Gastrocnemius medialis (tissue), 4 donors: ENCODE results near the gene TDRKH. TPM values are rescaled to one million over a fixed set of nuclear protein-coding genes. Genes with fewer than 3 reads are reported as not detected.

Experiments
- ATAC-seq, 2 donors: fragments of 150-250 bp; one replicate each; pipeline ENCODE4 v1.9.1; 2016
- DNase-seq, 2 donors: peaks; one replicate each; pipeline ENCODE4 v3.0.0-alpha.2; 2019
- H3K27ac ChIP-seq, 4 donors: fragments of 200-600 bp; sonication (generic); 1 replicate in 1 of 4; 2 replicates in 3 of 4; pipeline ENCODE4 v1.5.1; 2016 to 2018; ENCODE audit warnings: mild to moderate bottlenecking in 2 of 4, moderate library complexity in 1 of 4
- H3K27me3 ChIP-seq, 3 donors: fragments of 200-600 bp; sonication (generic) in 2 of 3; 1 replicate in 1 of 3; 2 replicates in 2 of 3; pipeline versions ENCODE4 v1.5.1 to v1.6.0; 2016 to 2019; ENCODE audit warnings: mild to moderate bottlenecking in 1 of 3, moderate library complexity in 1 of 3
- H3K36me3 ChIP-seq, 2 donors: fragments of 200-600 bp; sonication (generic) in 1 of 2; one replicate each; pipeline ENCODE4 v1.5.1; 2017 to 2018
- H3K4me1 ChIP-seq, 2 donors: fragments of 200-600 bp; sonication (generic) in 1 of 2; one replicate each; pipeline ENCODE4 v1.5.1; 2016 to 2017; ENCODE audit warnings: mild to moderate bottlenecking in 2 of 2
- H3K4me3 ChIP-seq, 4 donors: fragments of 200-600 bp; sonication (generic) in 3 of 4; 1 replicate in 1 of 4; 2 replicates in 3 of 4; pipeline ENCODE4 v1.5.1; 2016 to 2019; ENCODE audit warnings: mild to moderate bottlenecking in 2 of 4
- H3K9me3 ChIP-seq, 3 donors: fragments of 200-600 bp; sonication (generic) in 2 of 3; 1 replicate in 1 of 3; 2 replicates in 2 of 3; pipeline ENCODE4 v1.5.1; 2016 to 2019
- CTCF ChIP-seq, 5 experiments: fragments of 450-650 bp in 3 of 5; fragments of 200-600 bp in 2 of 5; sonication (generic) in 2 of 5; IDR thresholded peaks in 4 of 5; conservative IDR thresholded peaks in 1 of 5; 1 replicate in 4 of 5; 2 replicates in 1 of 5; pipeline ENCODE4 v1.5.1; 2016 to 2019; ENCODE audit warnings: antibody characterized with exemption in 5 of 5, mild to moderate bottlenecking in 3 of 5, moderate library complexity in 3 of 5
- POLR2A ChIP-seq, 2 donors: fragments of 450-650 bp; IDR thresholded peaks; one replicate each; pipeline ENCODE4 v1.6.1; 2017; ENCODE audit warnings: antibody characterized with exemption in 2 of 2, mild to moderate bottlenecking in 2 of 2, moderate library complexity in 2 of 2
- in situ Hi-C, 4 donors: fragments of 200-750 bp; cut with MboI; loops; one replicate each; pipeline versions ENCODE4 v1.15.0 to v1.8.0; 2017; ENCODE audit warnings: low sequenced_read_pairs in 4 of 4
- intact Hi-C: fragments of 100-400 bp; cut with DNase I; formaldehyde crosslinking; loops from one replicate; pipeline ENCODE4 v1.15.1; 2023; ENCODE audit warnings: low total_unique reads
- total RNA-seq, 4 donors: library from RNA; depleted of rRNA; stranded (reverse); fragments of >200 nt; gene quantifications; one replicate each; pipeline versions ENCODE4 v1.1.0 to v1.2.3, GENCODE V29; 2016

Gene TDRKH
- total RNA-seq, 4 donors from 2014 or later, result 3.9 to 8.3 (median 4.6) TPM

DNA sequence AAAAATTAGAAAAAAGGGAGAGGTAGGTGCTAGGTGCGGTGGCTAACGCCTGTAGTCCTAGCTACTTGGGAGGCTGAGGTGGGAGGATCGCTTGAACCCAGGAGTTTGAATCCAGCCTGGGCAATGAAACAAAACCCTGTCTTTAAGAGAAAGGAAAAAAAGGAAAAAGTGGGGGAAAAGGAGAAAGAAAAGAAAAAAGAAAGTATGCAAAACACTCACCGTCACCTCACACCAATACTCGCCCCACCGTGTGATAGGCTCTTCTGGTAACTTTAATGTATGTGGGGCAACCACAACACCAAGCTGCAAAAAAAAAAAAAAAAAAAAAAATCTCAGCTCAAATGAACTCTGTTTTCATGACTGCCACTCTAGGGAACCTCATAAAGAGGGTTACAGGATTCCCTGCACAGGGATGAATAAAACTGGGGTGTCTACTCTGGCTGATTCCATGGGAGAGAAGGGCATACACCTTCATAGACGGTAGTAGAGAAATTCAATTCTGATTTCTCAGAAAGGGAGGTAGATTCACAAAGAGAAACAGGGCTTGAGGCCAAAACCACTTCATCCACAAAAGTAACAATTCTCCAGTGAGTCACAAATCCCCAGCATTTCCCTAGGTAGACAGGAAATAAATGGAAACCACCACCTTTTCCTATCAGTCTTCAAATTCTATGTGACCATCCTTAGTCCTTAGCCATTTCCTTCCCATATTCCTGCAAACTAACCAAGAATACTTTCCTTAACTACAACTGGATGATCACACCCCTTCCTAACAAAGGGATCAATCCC is 29.5 kb downstream of the TDRKH start:
- intact Hi-C loops (no loop called here), in situ Hi-C loops (loop anchor here in 1 of 4 donors (10.0 kb wide), 1 partner anchor 84 kb away; no protein-coding TSS in a partner anchor)
- H3K27me3 ChIP-seq, result no peaks in the 10 kb centered on the region
- peaks cover 0 to 38% of the 10 kb centered on the region in 2 donors for H3K36me3 ChIP-seq
- no peak for TF ChIP-seq POLR2A (IDR thresholded peaks at IDR 0.05)
- TF ChIP-seq CTCF (IDR thresholded peaks at IDR 0.05 in 4 of 5, conservative IDR thresholded peaks at IDR 0.05 in 1 of 5), result no peak
- DNase-seq, result no peak
- no peak overlapping the region for H3K27ac ChIP-seq
- no peaks in the 10 kb centered on the region for H3K9me3 ChIP-seq
- H3K4me3 ChIP-seq, result no peak overlapping the region
- no peak for ATAC-seq
- peaks cover 10 to 13% of the 10 kb centered on the region in 2 donors for H3K4me1 ChIP-seq

GRCh38 chr1:151759241-151759640 is 31.1 kb downstream of the TDRKH start:
- no peak for DNase-seq
- peaks cover 10 to 11% of the 10 kb centered on the region in 2 donors for H3K4me1 ChIP-seq
- TF ChIP-seq CTCF (IDR thresholded peaks at IDR 0.05 in 4 of 5, conservative IDR thresholded peaks at IDR 0.05 in 1 of 5), result no peak
- no peak for TF ChIP-seq POLR2A (IDR thresholded peaks at IDR 0.05)
- in situ Hi-C loops, result no loop called here
- no peak overlapping the region for H3K4me3 ChIP-seq
- no peak overlapping the region for H3K27ac ChIP-seq
- peaks cover 0 to 38% of the 10 kb centered on the region in 2 donors for H3K36me3 ChIP-seq
- ATAC-seq, result no peak
- intact Hi-C loops, result no loop called here
- H3K9me3 ChIP-seq, result no peaks in the 10 kb centered on the region
- H3K27me3 ChIP-seq, result no peaks in the 10 kb centered on the region

GRCh38 chr1:151756291-151756690 is 34.0 kb downstream of the TDRKH start:
- in situ Hi-C loops, result no loop called here
- Histone ChIP-seq H3K9me3 (no peaks in the 10 kb centered on the region), H3K4me3 (no peak overlapping the region), H3K27me3 (no peaks in the 10 kb centered on the region), H3K27ac (no peak overlapping the region), H3K36me3 (peaks cover 0 to 29% of the 10 kb centered on the region in 2 donors), H3K4me1 (no peaks in the 10 kb centered on the region)
- no peak for DNase-seq
- ATAC-seq, result no peak
- TF ChIP-seq CTCF (IDR thresholded peaks at IDR 0.05 in 4 of 5, conservative IDR thresholded peaks at IDR 0.05 in 1 of 5) (no peak), POLR2A (IDR thresholded peaks at IDR 0.05) (no peak)
- intact Hi-C loops, result no loop called here

GRCh38 chr1:151741516-151741915 is 48.8 kb downstream of the TDRKH start:
- ATAC-seq (no peak), DNase-seq (no peak)
- Histone ChIP-seq H3K36me3 (no peaks in the 10 kb centered on the region), H3K4me3 (no peak overlapping the region), H3K9me3 (no peaks in the 10 kb centered on the region), H3K4me1 (peaks cover 4 to 5% of the 10 kb centered on the region in 2 donors), H3K27ac (no peak overlapping the region), H3K27me3 (no peaks in the 10 kb centered on the region)
- intact Hi-C loops, result no loop called here
- in situ Hi-C loops, result loop anchor here in 2 of 4 donors (25.0 kb wide), 1 partner anchor 304 kb away; no protein-coding TSS in a partner anchor
- no peak for TF ChIP-seq POLR2A (IDR thresholded peaks at IDR 0.05)
- no peak for TF ChIP-seq CTCF (IDR thresholded peaks at IDR 0.05 in 4 of 5, conservative IDR thresholded peaks at IDR 0.05 in 1 of 5)
